Left lobe of liver (tissue), 2 donors: Measurements from ENCODE around the gene GLYAT. TPM values are rescaled to one million over a fixed set of nuclear protein-coding genes. Genes with fewer than 3 reads are reported as not detected.

ENCODE experiments used
- ATAC-seq: fragments of 200-7000 bp; cut with Tn5 transposase; one replicate; pipeline ENCODE4 v1.9.1; 2020; ENCODE audit warnings: mild to moderate bottlenecking, moderate library complexity
- DNase-seq: peaks from one replicate; pipeline ENCODE4 v3.0.0-alpha.2; 2020; ENCODE audit warnings: low spot score
- total RNA-seq: library from RNA; stranded (reverse); gene quantifications from one replicate; pipeline ENCODE4 v1.2.1, GENCODE V29; 2021
- donor health status: DM: no; HTN: no; CAD: no; lungs with moderate emphysema.
- donor health status: DM: no; HTN: yes; CAD: no.

GLYAT gene
- 270 TPM for total RNA-seq

GRCh38 chr11:58731819-58732218, at the start of gene GLYAT:
Gene GLYAT (minus strand): TSS chr11:58731943. CDS start chr11:58724496, 7,447 bp downstream.
- DNase-seq: peak; percentile 86
- ATAC-seq: peak; percentile 74

- ATAC-seq (no peak), DNase-seq (no peak)
These were observed 49.6 kb upstream of the GLYAT start for GRCh38 chr11:58781345-58781744.

- DNase-seq: no peak
- ATAC-seq: no peak
These were observed 48.8 kb upstream of the GLYAT start for GRCh38 chr11:58780578-58780977.

- DNase-seq (no peak), ATAC-seq (no peak)
These were observed 45.4 kb upstream of the GLYAT start for GRCh38 chr11:58776891-58777710.

GRCh38 chr11:58775066-58775708, 43.4 kb upstream of the GLYAT start:
- no peak for DNase-seq
- no peak for ATAC-seq

GRCh38 chr11:58774164-58774593, 42.4 kb upstream of the GLYAT start:
- no peak for DNase-seq
- ATAC-seq: no peak

GRCh38 chr11:58773337-58773736, 41.6 kb upstream of the GLYAT start:
- DNase-seq (no peak), ATAC-seq (no peak)

GRCh38 chr11:58772329-58773285, 40.9 kb upstream of the GLYAT start:
- DNase-seq: no peak
- ATAC-seq: no peak

GRCh38 chr11:58771458-58771855, 39.7 kb upstream of the GLYAT start:
- ATAC-seq (no peak), DNase-seq (no peak)

- DNase-seq: no peak
- no peak for ATAC-seq
These were observed 39.1 kb upstream of the GLYAT start for GRCh38 chr11:58770627-58771457.

- no peak for ATAC-seq
These were observed 38.4 kb upstream of the GLYAT start for GRCh38 chr11:58770166-58770565.

GRCh38 chr11:58769308-58769707, 37.6 kb upstream of the GLYAT start:
- DNase-seq (no peak), ATAC-seq (no peak)

More at GRCh38 chr11:58770166-58770565, 38.4 kb upstream of the GLYAT start:
- no peak for DNase-seq

GRCh38 chr11:58768137-58768536, 36.4 kb upstream of the GLYAT start:
- no peak for DNase-seq
- peak; percentile 67 for ATAC-seq

GRCh38 chr11:58765078-58765477, 33.3 kb upstream of the GLYAT start:
- ATAC-seq: peak; percentile 50

GRCh38 chr11:58763120-58763490, 31.4 kb upstream of the GLYAT start:
- DNase-seq (no peak), ATAC-seq (no peak)

More at GRCh38 chr11:58765078-58765477, 33.3 kb upstream of the GLYAT start:
- no peak for DNase-seq

- DNase-seq (peak; percentile 88), ATAC-seq (peak; percentile 88)
These were observed 30.8 kb upstream of the GLYAT start for GRCh38 chr11:58762284-58763119.

GRCh38 chr11:58757439-58757838, 25.7 kb upstream of the GLYAT start:
- DNase-seq: no peak
- peak; percentile 60 for ATAC-seq

GRCh38 chr11:58745705-58746364, 14.1 kb upstream of the GLYAT start:
- DNase-seq (no peak), ATAC-seq (no peak)
